Measurements from ENCODE around the gene TESPA1. TPM values are rescaled to one million over a fixed set of nuclear protein-coding genes. Genes with fewer than 3 reads are reported as not detected.
"Not testable (repeated sequence)": the region's sequence is repeated elsewhere in the genome, so short reads cannot be mapped to it uniquely, and the experiment has no call there.

The TESPA1 gene
- total and polyA plus RNA-seq, 2 of the 8 experiments (the other 6 are each of a cell fraction or from before 2014, with no cell fraction given) = not detected

GRCh38 chr12:54987611-54988231 lies 3.2 kb upstream of the TESPA1 start (continued):
- TF ChIP-seq RBBP5 (IDR thresholded peaks at IDR 0.05; ENCODE audit: borderline replicate concordance, low read depth, low read length) = no peak
- no peak for TF ChIP-seq MAFK (IDR thresholded peaks at IDR 0.05; ENCODE audit: low read depth, low read length)
- no peak for TF ChIP-seq USF2 (IDR thresholded peaks at IDR 0.05; ENCODE audit: low read length)
- no peak for TF ChIP-seq CBX5 (IDR thresholded peaks at IDR 0.05; ENCODE audit: low read depth, low read length)
- TF ChIP-seq NRF1 (IDR thresholded peaks at IDR 0.05; ENCODE audit: low read depth, low read length) = no peak
- TF ChIP-seq POLR2AphosphoS5 (IDR thresholded peaks at IDR 0.05; ENCODE audit: low read depth, low read length) = no peak

GRCh38 chr12:54986773-54987172 lies 2.2 kb upstream of the TESPA1 start:
- H3K9me3 ChIP-seq (ENCODE audit: insufficient read depth in 2 of 2, low read depth in 1 of 2, low read length in 1 of 2); H3K18ac ChIP-seq (ENCODE audit: extremely low read depth, low read length); H3K23me2 ChIP-seq (ENCODE audit: low read depth, low read length); H2BK120ac ChIP-seq (replicated peaks; ENCODE audit: low read depth, low read length); H4K91ac ChIP-seq (replicated peaks; ENCODE audit: insufficient read length, low read length); H2AFZ ChIP-seq (ENCODE audit: low read length); H3K79me1 ChIP-seq (ENCODE audit: low read depth, low read length); H2BK5ac ChIP-seq (ENCODE audit: low read depth, low read length); DNase-seq (ENCODE audit: low read depth in 1 of 2, low spot score in 2 of 2); H3K23ac ChIP-seq (ENCODE audit: insufficient read length); H4K5ac ChIP-seq (ENCODE audit: insufficient read length, low read depth, low read length); H3K27ac ChIP-seq (ENCODE audit: low read depth, low read length); H3K36me3 ChIP-seq (ENCODE audit: control insufficient read depth in 2 of 4, insufficient read depth in 4 of 4, low read length in 3 of 4); H3K14ac ChIP-seq (ENCODE audit: insufficient read length); H2BK12ac ChIP-seq (ENCODE audit: low read depth, low read length); H3K4ac ChIP-seq (replicated peaks; ENCODE audit: insufficient read length, low read depth, low read length); H2BK20ac ChIP-seq (ENCODE audit: low read length); POLR2A ChIA-PET (ENCODE audit: partially characterized antibody); H2BK15ac ChIP-seq (ENCODE audit: low read length); H3K4me1 ChIP-seq (replicated peaks in 1 of 4; ENCODE audit: control insufficient read depth in 3 of 4, insufficient read depth in 4 of 4, low read length in 3 of 4); H3K56ac ChIP-seq (replicated peaks; ENCODE audit: insufficient read length, low read depth, low read length); H3K9ac ChIP-seq (replicated peaks in 1 of 4; ENCODE audit: extremely low read depth in 1 of 4, low read depth in 3 of 4, low read length in 3 of 4); H3K79me2 ChIP-seq (ENCODE audit: control insufficient read depth in 1 of 2, insufficient read depth in 2 of 2, low read length in 2 of 2); H2AK5ac ChIP-seq (ENCODE audit: low read depth, low read length); H3K4me3 ChIP-seq (ENCODE audit: extremely low read depth in 1 of 4, insufficient read depth in 2 of 4, low read depth in 3 of 4, low read length in 4 of 4); H4K20me1 ChIP-seq (replicated peaks in 1 of 2; ENCODE audit: control insufficient read depth in 1 of 2, insufficient read depth in 2 of 2, low read length in 2 of 2); H4K8ac ChIP-seq (ENCODE audit: extremely low read depth, insufficient read depth, low read length); H3K4me2 ChIP-seq (ENCODE audit: insufficient read depth in 1 of 2, low read depth in 2 of 2, low read length in 2 of 2); FAIRE-seq; H3K27me3 ChIP-seq (replicated peaks in 1 of 4; ENCODE audit: control insufficient read depth in 3 of 4, extremely low read depth in 1 of 4, insufficient read depth in 3 of 4, low read length in 3 of 4): not testable (repeated sequence)
- WGBS, 2 experiments (ENCODE audit: extremely low coverage in 1 of 2, insufficient coverage in 1 of 2, insufficient read length in 1 of 2, insufficient replicate concordance in 2 of 2, low coverage in 1 of 2, low lambda C conversion rate in 2 of 2, missing lambda C conversion rate in 1 of 2) = 91% methylated on average over 3 of the region's 3 CpGs; no CpG with 5 or more reads in 1 of the 2 experiments
- CTCF ChIA-PET (ENCODE audit: partially characterized antibody) = interaction anchor here (0.6 to 6.1 kb wide), 7 partner anchors 9 to 286 kb away, joined by 3 to 40 read pairs (median 4); no protein-coding TSS in a partner anchor
